Stimulated activated CD8-positive, alpha-beta memory T cell treated with anti-CD3 and anti-CD28 coated beads, Interleukin-2, amount 100 ng/mL, for 48 hours (primary cell): ENCODE results near the gene CCDC28B.

Experiments used
- DNase-seq, 2 donors: peaks; one replicate each; pipeline ENCODE4 v3.0.0-alpha.2; 2020; ENCODE audit warnings: low read depth in 2 of 2

Gene CCDC28B

GRCh38 chr1:32194984-32195383 is 5.4 kb upstream of the CCDC28B start:
- no peak for DNase-seq

- no peak for DNase-seq
Observed at GRCh38 chr1:32195531-32195930, 4.9 kb upstream of the CCDC28B start.

GRCh38 chr1:32195972-32196823 is 4.2 kb upstream of the CCDC28B start:
- no peak for DNase-seq

- DNase-seq: no peak
Observed at GRCh38 chr1:32197074-32197473, 3.3 kb upstream of the CCDC28B start.

GRCh38 chr1:32197837-32198236 is 2.6 kb upstream of the CCDC28B start:
- DNase-seq: no peak

- no peak for DNase-seq
Observed at GRCh38 chr1:32198237-32199042, 2.0 kb upstream of the CCDC28B start.

GRCh38 chr1:32199043-32199716 is 1.2 kb upstream of the CCDC28B start:
- no peak for DNase-seq

GRCh38 chr1:32199717-32200072 is 700 bp upstream of the CCDC28B start:
- DNase-seq: no peak

GRCh38 chr1:32201011-32201855 is 838 bp downstream of the CCDC28B start:
- peak; percentile 77 to 81 for DNase-seq

- no peak for DNase-seq
Observed at GRCh38 chr1:32204943-32205361, 4.6 kb downstream of the CCDC28B start.

GRCh38 chr1:32205401-32206370 is 5.3 kb downstream of the CCDC28B start, which contains the start of gene IQCC:
IQCC (plus strand) TSS chr1:32205671; CDS start chr1:32205682, 11 bp downstream.
- DNase-seq: peak; percentile 79 to 81

- no peak for DNase-seq
Observed at GRCh38 chr1:32208469-32208868, 8.1 kb downstream of the CCDC28B start.

GRCh38 chr1:32208891-32209328 is 8.5 kb downstream of the CCDC28B start, which contains the start of gene DCDC2B:
DCDC2B (plus strand) TSS chr1:32209089; CDS start chr1:32209094, 5 bp downstream.
- no peak for DNase-seq

GRCh38 chr1:32215629-32216480 is 15.5 kb downstream of the CCDC28B start:
- DNase-seq: no peak

GRCh38 chr1:32216566-32216965 is 16.2 kb downstream of the CCDC28B start:
- no peak for DNase-seq

- no peak for DNase-seq
Observed at GRCh38 chr1:32219022-32219421, 18.6 kb downstream of the CCDC28B start.

GRCh38 chr1:32220746-32221580 is 20.6 kb downstream of the CCDC28B start:
- no peak for DNase-seq

- DNase-seq: no peak
Observed at GRCh38 chr1:32221581-32221979, 21.2 kb downstream of the CCDC28B start.
